ENCODE data around the gene ELK3.

GRCh38 chr12:96244826-96245225 lies 50.7 kb downstream of the ELK3 start:
- TF ChIP-seq EZH2phosphoT487 (IDR thresholded peaks at IDR 0.05; ENCODE audit: borderline replicate concordance): no peak
- TF ChIP-seq, protein P1, sequence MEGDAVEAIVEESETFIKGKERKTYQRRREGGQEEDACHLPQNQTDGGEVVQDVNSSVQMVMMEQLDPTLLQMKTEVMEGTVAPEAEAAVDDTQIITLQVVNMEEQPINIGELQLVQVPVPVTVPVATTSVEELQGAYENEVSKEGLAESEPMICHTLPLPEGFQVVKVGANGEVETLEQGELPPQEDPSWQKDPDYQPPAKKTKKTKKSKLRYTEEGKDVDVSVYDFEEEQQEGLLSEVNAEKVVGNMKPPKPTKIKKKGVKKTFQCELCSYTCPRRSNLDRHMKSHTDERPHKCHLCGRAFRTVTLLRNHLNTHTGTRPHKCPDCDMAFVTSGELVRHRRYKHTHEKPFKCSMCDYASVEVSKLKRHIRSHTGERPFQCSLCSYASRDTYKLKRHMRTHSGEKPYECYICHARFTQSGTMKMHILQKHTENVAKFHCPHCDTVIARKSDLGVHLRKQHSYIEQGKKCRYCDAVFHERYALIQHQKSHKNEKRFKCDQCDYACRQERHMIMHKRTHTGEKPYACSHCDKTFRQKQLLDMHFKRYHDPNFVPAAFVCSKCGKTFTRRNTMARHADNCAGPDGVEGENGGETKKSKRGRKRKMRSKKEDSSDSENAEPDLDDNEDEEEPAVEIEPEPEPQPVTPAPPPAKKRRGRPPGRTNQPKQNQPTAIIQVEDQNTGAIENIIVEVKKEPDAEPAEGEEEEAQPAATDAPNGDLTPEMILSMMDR (conservative IDR thresholded peaks at IDR 0.05; ENCODE audit: low read length): no peak

Measured in Loucy (cell line).